Stimulated activated CD4-positive, alpha-beta T cell treated with anti-CD3 and anti-CD28 coated beads, TNF-alpha, amount 100 ng/mL, for 4 hours (primary cell): Measurements from ENCODE around the gene RARG.
A peak's percentile ranks its signal among the peaks of the same experiment; 100 is the strongest.

Source experiments
- DNase-seq, 3 experiments: peaks; one replicate each; pipeline ENCODE4 v3.0.0-alpha.2; 2020; ENCODE audit warnings: low read depth in 3 of 3

Gene RARG

GRCh38 chr12:53231921-53232645, at the start of gene RARG:
Gene RARG (minus strand): TSS chr12:53232209. CDS start chr12:53227545, 4,664 bp downstream.
- DNase-seq, result peak; percentile 65 to 74 (median 67)

GRCh38 chr12:53279888-53280498, 48.0 kb upstream of the RARG start:
- DNase-seq, result no peak

- no peak for DNase-seq
Measured at GRCh38 chr12:53279283-53279869, 47.4 kb upstream of the RARG start.

GRCh38 chr12:53277981-53278380, 46.0 kb upstream of the RARG start:
- DNase-seq, result no peak

- no peak for DNase-seq
Measured at GRCh38 chr12:53276511-53276910, 44.5 kb upstream of the RARG start.

- no peak for DNase-seq
Measured at GRCh38 chr12:53274445-53274844, 42.4 kb upstream of the RARG start.

- no peak for DNase-seq
Measured at GRCh38 chr12:53268630-53269562, 36.9 kb upstream of the RARG start.

GRCh38 chr12:53267999-53268629, 36.1 kb upstream of the RARG start, which contains the start of gene ESPL1:
Gene ESPL1 (plus strand): TSS chr12:53268299. CDS start chr12:53268767, 468 bp downstream.
- DNase-seq, result peak; percentile 55 to 69 (median 69)

GRCh38 chr12:53267306-53267998, 35.4 kb upstream of the RARG start:
- DNase-seq, result no peak

GRCh38 chr12:53265783-53266182, 33.8 kb upstream of the RARG start:
- no peak for DNase-seq

- no peak for DNase-seq
Measured at GRCh38 chr12:53259891-53260290, 27.9 kb upstream of the RARG start.

- DNase-seq, result no peak
Measured at GRCh38 chr12:53258541-53259539, 26.8 kb upstream of the RARG start.

- DNase-seq, result no peak
Measured at GRCh38 chr12:53255996-53256395, 24.0 kb upstream of the RARG start.

GRCh38 chr12:53254816-53255545, 23.0 kb upstream of the RARG start:
- no peak for DNase-seq

GRCh38 chr12:53253298-53253697, 21.3 kb upstream of the RARG start:
- no peak for DNase-seq

- DNase-seq, result no peak
Measured at GRCh38 chr12:53252349-53252916, 20.4 kb upstream of the RARG start.

- peak; percentile 44 to 48 (median 46) for DNase-seq
Measured at GRCh38 chr12:53251477-53252348, 19.7 kb upstream of the RARG start.
